ENCODE data around the gene RIMBP2.

DNA sequence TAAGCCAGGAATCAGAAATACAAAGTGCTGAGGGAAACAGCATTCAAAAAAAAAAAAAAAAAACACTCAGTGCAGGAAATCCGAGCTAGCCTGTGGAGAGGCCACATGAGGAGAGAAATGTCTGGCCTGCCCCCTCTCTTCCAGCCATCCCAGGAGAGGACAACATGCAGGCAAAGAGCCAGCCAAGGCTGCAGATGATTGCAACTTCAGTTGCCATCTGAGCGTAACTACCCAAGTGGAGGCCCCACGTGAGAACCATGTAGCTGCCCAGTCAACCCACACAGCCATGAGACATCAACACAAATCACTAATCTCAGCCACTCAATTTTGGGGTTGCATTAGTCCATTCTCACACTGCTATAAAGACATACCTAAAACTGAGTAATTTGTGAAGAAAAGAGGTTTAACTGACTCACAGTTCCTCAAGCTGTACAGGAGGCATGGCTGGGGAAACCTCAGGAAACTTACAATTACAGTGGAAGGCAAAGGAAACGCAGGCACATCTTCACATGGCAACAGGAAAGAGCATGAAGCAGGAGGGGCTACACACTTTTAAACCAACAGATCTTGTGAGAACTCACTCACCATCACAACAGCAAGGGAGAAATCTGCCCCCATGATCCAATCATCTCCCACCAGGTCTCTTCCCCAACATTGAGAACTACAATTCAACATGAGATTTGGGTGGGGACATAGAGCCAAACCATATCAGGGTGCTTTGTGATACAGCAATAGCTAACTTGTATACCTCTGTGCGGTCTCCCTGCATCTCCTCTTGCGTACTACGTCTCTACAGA, 217.3 kb downstream of the RIMBP2 start:
- TF ChIP-seq, protein P1, sequence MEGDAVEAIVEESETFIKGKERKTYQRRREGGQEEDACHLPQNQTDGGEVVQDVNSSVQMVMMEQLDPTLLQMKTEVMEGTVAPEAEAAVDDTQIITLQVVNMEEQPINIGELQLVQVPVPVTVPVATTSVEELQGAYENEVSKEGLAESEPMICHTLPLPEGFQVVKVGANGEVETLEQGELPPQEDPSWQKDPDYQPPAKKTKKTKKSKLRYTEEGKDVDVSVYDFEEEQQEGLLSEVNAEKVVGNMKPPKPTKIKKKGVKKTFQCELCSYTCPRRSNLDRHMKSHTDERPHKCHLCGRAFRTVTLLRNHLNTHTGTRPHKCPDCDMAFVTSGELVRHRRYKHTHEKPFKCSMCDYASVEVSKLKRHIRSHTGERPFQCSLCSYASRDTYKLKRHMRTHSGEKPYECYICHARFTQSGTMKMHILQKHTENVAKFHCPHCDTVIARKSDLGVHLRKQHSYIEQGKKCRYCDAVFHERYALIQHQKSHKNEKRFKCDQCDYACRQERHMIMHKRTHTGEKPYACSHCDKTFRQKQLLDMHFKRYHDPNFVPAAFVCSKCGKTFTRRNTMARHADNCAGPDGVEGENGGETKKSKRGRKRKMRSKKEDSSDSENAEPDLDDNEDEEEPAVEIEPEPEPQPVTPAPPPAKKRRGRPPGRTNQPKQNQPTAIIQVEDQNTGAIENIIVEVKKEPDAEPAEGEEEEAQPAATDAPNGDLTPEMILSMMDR (IDR thresholded peaks at IDR 0.05; ENCODE audit: low read length) = no peak
- TF ChIP-seq EZH2 (optimal IDR thresholded peaks at IDR 0.05; ENCODE audit: low read depth, low read length) = no peak
